Mucosa of descending colon (tissue), 3 donors: ENCODE data around the gene MMP14. TPM values are rescaled to one million over a fixed set of nuclear protein-coding genes. Genes with fewer than 3 reads are reported as not detected.
A peak's percentile ranks its signal among the peaks of the same experiment; 100 is the strongest.

Experiments
- ATAC-seq: fragments of 200-7000 bp; cut with Tn5 transposase; one replicate; pipeline ENCODE4 v1.9.1; 2020; ENCODE audit warnings: mild to moderate bottlenecking, moderate library complexity
- DNase-seq, 3 donors: peaks; one replicate each; pipeline ENCODE4 v3.0.0-alpha.2; 2020
- H3K36me3 ChIP-seq: fragments of 200-600 bp; one replicate; pipeline ENCODE4 v1.8.0; 2021; ENCODE audit warnings: low read depth, mild to moderate bottlenecking
- H3K4me1 ChIP-seq: fragments of 200-600 bp; one replicate; pipeline ENCODE4 v1.8.0; 2021; ENCODE audit warnings: low read depth, mild to moderate bottlenecking
- H3K4me3 ChIP-seq: fragments of 200-600 bp; one replicate; pipeline ENCODE4 v1.8.0; 2021; ENCODE audit warnings: mild to moderate bottlenecking
- H3K9me3 ChIP-seq: fragments of 200-600 bp; one replicate; pipeline ENCODE4 v1.8.0; 2021; ENCODE audit warnings: mild to moderate bottlenecking
- CTCF ChIP-seq: fragments of 200-600 bp; IDR thresholded peaks from one replicate; pipeline ENCODE4 v1.8.0; 2022; ENCODE audit warnings: antibody characterized with exemption, mild to moderate bottlenecking
- intact Hi-C, 2 donors: fragments of 100-400 bp; cut with DNase I in 1 of 2; cut with micrococcal nuclease in 1 of 2; formaldehyde crosslinking; loops; one replicate each; pipeline versions ENCODE4 v1.11.0 to v1.11.1; 2022; cut with DNase I, micrococcal nuclease
- total RNA-seq, 3 donors: library from RNA; stranded (reverse); fragmentation: NEBNext Ultra II Directional in 2 of 3; extraction: Animal tissue kit (Norgen Biotek cat#: 25700) in 2 of 3; gene quantifications; one replicate each; pipeline versions ENCODE4 v1.2.1 to v1.2.4, GENCODE V29; 2021 to 2023
- donor health status: DM: no; HTN: no; CAD: no; lungs with moderate emphysema.
- donor health status: DM: no; HTN: no; CAD: no.
- donor health status: DM: no; HTN: yes; CAD: no.

The MMP14 gene
- total RNA-seq, 3 donors from 2014 or later, result 48.1 to 161 (median 104) TPM

GRCh38 chr14:22794551-22794951, 41.8 kb upstream of the MMP14 start:
- Histone ChIP-seq H3K9me3 (no peaks in the 10 kb centered on the region), H3K4me3 (no peak overlapping the region), H3K4me1 (no peaks in the 10 kb centered on the region), H3K36me3 (no peaks in the 10 kb centered on the region)
- TF ChIP-seq CTCF, result no peak
- intact Hi-C loops, result no loop called here
- no peak for DNase-seq
- ATAC-seq, result peak; percentile 53

- no peak for DNase-seq
- intact Hi-C loops, result no loop called here
- no peaks in the 10 kb centered on the region for H3K36me3 ChIP-seq
- TF ChIP-seq CTCF, result no peak
- no peaks in the 10 kb centered on the region for H3K4me1 ChIP-seq
- H3K9me3 ChIP-seq, result no peaks in the 10 kb centered on the region
- ATAC-seq, result no peak
- H3K4me3 ChIP-seq, result no peak overlapping the region
These were observed 40.2 kb upstream of the MMP14 start for GRCh38 chr14:22796087-22796707.

- intact Hi-C loops, result no loop called here
These were observed 39.1 kb upstream of the MMP14 start for GRCh38 chr14:22797017-22797917.

GRCh38 chr14:22798528-22798927, 37.9 kb upstream of the MMP14 start:
- TF ChIP-seq CTCF, result no peak
- Histone ChIP-seq H3K36me3 (no peaks in the 10 kb centered on the region), H3K4me3 (no peak overlapping the region), H3K4me1 (no peaks in the 10 kb centered on the region), H3K9me3 (no peaks in the 10 kb centered on the region)
- ATAC-seq, result peak; percentile 22
- intact Hi-C loops, result no loop called here
- DNase-seq, result no peak

More at GRCh38 chr14:22797017-22797917, 39.1 kb upstream of the MMP14 start:
- H3K4me3 ChIP-seq, result no peak overlapping the region
- TF ChIP-seq CTCF, result no peak
- no peaks in the 10 kb centered on the region for H3K4me1 ChIP-seq
- ATAC-seq, result no peak
- no peaks in the 10 kb centered on the region for H3K36me3 ChIP-seq
- H3K9me3 ChIP-seq, result no peaks in the 10 kb centered on the region
- DNase-seq, result no peak

GRCh38 chr14:22800346-22800745, 36.0 kb upstream of the MMP14 start:
- intact Hi-C loops, result no loop called here
- TF ChIP-seq CTCF, result no peak
- ATAC-seq (no peak), DNase-seq (no peak)
- H3K4me3 ChIP-seq, result no peak overlapping the region
- no peaks in the 10 kb centered on the region for H3K4me1 ChIP-seq
- no peaks in the 10 kb centered on the region for H3K36me3 ChIP-seq
- no peaks in the 10 kb centered on the region for H3K9me3 ChIP-seq
